ENCODE results near the gene KRTAP10-10. TPM values are rescaled to one million over a fixed set of nuclear protein-coding genes. Genes with fewer than 3 reads are reported as not detected.
A peak's percentile ranks its signal among the peaks of the same experiment; 100 is the strongest.
"Not testable (repeated sequence)": the region's sequence is repeated elsewhere in the genome, so short reads cannot be mapped to it uniquely, and the experiment has no call there.

Gene KRTAP10-10
- total RNA-seq, 2 experiments from 2014 or later, result not detected

GRCh38 chr21:44681861-44682579 is 44.9 kb downstream of the KRTAP10-10 start, which contains the start of gene KRTAP12-1:
Gene KRTAP12-1, minus strand, starts transcription at chr21:44682163. Its CDS starts 40 bp downstream, at chr21:44682123.
- no peaks in the 10 kb centered on the region for H3K9me3 Mint-ChIP-seq (ENCODE audit: low read depth)
- H3K27ac Mint-ChIP-seq, result no peak within 1 kb of the TSS
- DNase-seq (no peak), ATAC-seq (no peak)
- H3K36me3 Mint-ChIP-seq, result no peaks in the 10 kb centered on the region
- CTCF ChIA-PET, result interaction anchor here (1.1 kb wide), 1 partner anchor 85 kb away, joined by 3 read pairs; no protein-coding TSS in a partner anchor
- no peak within 1 kb of the TSS for H3K4me3 Mint-ChIP-seq
- peaks cover 9% of the 10 kb centered on the region for H3K27me3 Mint-ChIP-seq
- peaks cover 15% of the 10 kb centered on the region for H3K4me1 Mint-ChIP-seq

GRCh38 chr21:44682580-44683151 is 45.5 kb downstream of the KRTAP10-10 start:
- CTCF ChIA-PET, result interaction anchor here (1.1 kb wide), 1 partner anchor 86 kb away, joined by 3 read pairs; no protein-coding TSS in a partner anchor
- H3K4me1 Mint-ChIP-seq, result peaks cover 15% of the 10 kb centered on the region
- no peaks in the 10 kb centered on the region for H3K9me3 Mint-ChIP-seq (ENCODE audit: low read depth)
- H3K4me3 Mint-ChIP-seq, result no peak overlapping the region
- peaks cover 11% of the 10 kb centered on the region for H3K27me3 Mint-ChIP-seq
- DNase-seq (no peak), ATAC-seq (no peak)
- H3K36me3 Mint-ChIP-seq, result no peaks in the 10 kb centered on the region
- no peak overlapping the region for H3K27ac Mint-ChIP-seq

- no peak for ATAC-seq
- no peak for DNase-seq
- H3K27ac Mint-ChIP-seq, result no peak overlapping the region
- H3K27me3 Mint-ChIP-seq, result peaks cover 11% of the 10 kb centered on the region
- peaks cover 15% of the 10 kb centered on the region for H3K4me1 Mint-ChIP-seq
- H3K4me3 Mint-ChIP-seq, result no peak overlapping the region
- CTCF ChIA-PET, result interaction anchor here (1.5 kb wide), 1 partner anchor 36 kb away, joined by 3 read pairs; no protein-coding TSS in a partner anchor
- no peaks in the 10 kb centered on the region for H3K9me3 Mint-ChIP-seq (ENCODE audit: low read depth)
- no peaks in the 10 kb centered on the region for H3K36me3 Mint-ChIP-seq
These were observed 46.9 kb downstream of the KRTAP10-10 start for GRCh38 chr21:44684077-44684476.

- no peak for ATAC-seq
- peaks cover 15% of the 10 kb centered on the region for H3K4me1 Mint-ChIP-seq
- H3K4me3 Mint-ChIP-seq, result no peak overlapping the region
- DNase-seq, result no peak
- H3K36me3 Mint-ChIP-seq, result no peaks in the 10 kb centered on the region
- H3K27ac Mint-ChIP-seq, result no peak overlapping the region
- no peaks in the 10 kb centered on the region for H3K9me3 Mint-ChIP-seq (ENCODE audit: low read depth)
- peaks cover 11% of the 10 kb centered on the region for H3K27me3 Mint-ChIP-seq
- CTCF ChIA-PET, result interaction anchor here (1.5 to 1.6 kb wide), 2 partner anchors 36 to 109 kb away, joined by 3 read pairs; no protein-coding TSS in a partner anchor
These were observed 47.3 kb downstream of the KRTAP10-10 start for GRCh38 chr21:44684483-44684882.

- not testable (repeated sequence) for ATAC-seq; DNase-seq; H3K36me3 Mint-ChIP-seq; H3K9me3 Mint-ChIP-seq (ENCODE audit: low read depth); H3K4me3 Mint-ChIP-seq; H3K27ac Mint-ChIP-seq
- peaks cover 15% of the 10 kb centered on the region for H3K4me1 Mint-ChIP-seq
- H3K27me3 Mint-ChIP-seq, result peaks cover 10% of the 10 kb centered on the region
- CTCF ChIA-PET, result interaction anchor here (1.6 to 1.8 kb wide), 2 partner anchors 108 to 175 kb away, joined by 3 to 8 read pairs; no protein-coding TSS in a partner anchor
These were observed 47.9 kb downstream of the KRTAP10-10 start for GRCh38 chr21:44685050-44685449.

- peak; percentile 27 for ATAC-seq
- no peak overlapping the region for H3K27ac Mint-ChIP-seq
- DNase-seq, result no peak
- CTCF ChIA-PET, result interaction anchor here (0.5 to 1.8 kb wide), 5 partner anchors 9 to 176 kb away, joined by 3 to 8 read pairs (median 3); no protein-coding TSS in a partner anchor
- no peak overlapping the region for H3K4me3 Mint-ChIP-seq
- peaks cover 15% of the 10 kb centered on the region for H3K4me1 Mint-ChIP-seq
- no peaks in the 10 kb centered on the region for H3K9me3 Mint-ChIP-seq (ENCODE audit: low read depth)
- peaks cover 19% of the 10 kb centered on the region for H3K27me3 Mint-ChIP-seq
- H3K36me3 Mint-ChIP-seq, result no peaks in the 10 kb centered on the region
These were observed 49.0 kb downstream of the KRTAP10-10 start for GRCh38 chr21:44686000-44686781.

GRCh38 chr21:44686843-44687561 is 49.8 kb downstream of the KRTAP10-10 start:
- peaks cover 15% of the 10 kb centered on the region for H3K4me1 Mint-ChIP-seq
- no peak overlapping the region for H3K27ac Mint-ChIP-seq
- H3K9me3 Mint-ChIP-seq (ENCODE audit: low read depth), result no peaks in the 10 kb centered on the region
- H3K36me3 Mint-ChIP-seq, result no peaks in the 10 kb centered on the region
- H3K27me3 Mint-ChIP-seq, result peaks cover 26% of the 10 kb centered on the region
- CTCF ChIA-PET, result interaction anchor here (0.5 to 1.8 kb wide), 2 partner anchors 113 to 177 kb away, joined by 4 to 8 read pairs; no protein-coding TSS in a partner anchor
- no peak for ATAC-seq
- no peak for DNase-seq
- no peak overlapping the region for H3K4me3 Mint-ChIP-seq

- CTCF ChIA-PET, result no interaction called here
- peaks cover 3% of the 10 kb centered on the region for H3K9me3 Mint-ChIP-seq (ENCODE audit: low read depth)
- DNase-seq, result no peak
- no peak for ATAC-seq
- peaks cover 31% of the 10 kb centered on the region for H3K27me3 Mint-ChIP-seq
- H3K36me3 Mint-ChIP-seq, result peaks cover 3% of the 10 kb centered on the region
- peaks cover 15% of the 10 kb centered on the region for H3K4me1 Mint-ChIP-seq
- H3K27ac Mint-ChIP-seq, result no peak overlapping the region
- H3K4me3 Mint-ChIP-seq, result no peak overlapping the region
These were observed 50.5 kb downstream of the KRTAP10-10 start for GRCh38 chr21:44687671-44688070.

Other genes with a start within 250 kb of the KRTAP10-10 start
- gene LRRC3, start 181.8 kb upstream of the KRTAP10-10 start, total RNA-seq, result 1 to 10 TPM; 2.3 to 3.9 TPM
- gene KRTAP10-1, start 97.2 kb upstream of the KRTAP10-10 start, total RNA-seq, result not detected
- not detected for gene KRTAP10-2, start 85.9 kb upstream of the KRTAP10-10 start, total RNA-seq
- gene KRTAP10-3, start 78.6 kb upstream of the KRTAP10-10 start, total RNA-seq, result not detected
- gene KRTAP10-4, start 63.6 kb upstream of the KRTAP10-10 start, total RNA-seq, result not detected
- gene KRTAP10-5, start 56.8 kb upstream of the KRTAP10-10 start, total RNA-seq, result not detected
- not detected for gene KRTAP10-6, start 44.9 kb upstream of the KRTAP10-10 start, total RNA-seq
- gene KRTAP10-7, start 36.8 kb upstream of the KRTAP10-10 start, total RNA-seq, result not detected
- gene KRTAP10-8, start 25.3 kb upstream of the KRTAP10-10 start, total RNA-seq, result not detected
- gene KRTAP10-9, start 10.3 kb upstream of the KRTAP10-10 start, total RNA-seq, result not detected
- not detected for gene KRTAP10-11, start 9.1 kb downstream of the KRTAP10-10 start, total RNA-seq
- not detected for gene KRTAP12-4, start 17.3 kb downstream of the KRTAP10-10 start, total RNA-seq
- not detected for gene KRTAP12-3, start 20.6 kb downstream of the KRTAP10-10 start, total RNA-seq
- gene KRTAP12-2, start 29.6 kb downstream of the KRTAP10-10 start, total RNA-seq, result not detected
- gene KRTAP12-1, start 44.8 kb downstream of the KRTAP10-10 start, total RNA-seq, result not detected
- gene KRTAP10-12, start 59.8 kb downstream of the KRTAP10-10 start, total RNA-seq, result not detected
- gene TSPEAR, start 74.2 kb downstream of the KRTAP10-10 start, total RNA-seq, result not detected
- 100 to 1,000 TPM; 103 to 121 TPM for gene UBE2G2, start 164.5 kb downstream of the KRTAP10-10 start, total RNA-seq
- gene SUMO3, start 180.7 kb downstream of the KRTAP10-10 start, total RNA-seq, result 10 to 100 TPM; 86.1 to 93.7 TPM
- 10 to 100 TPM; 46.0 to 49.9 TPM for gene PTTG1IP, start 236.3 kb downstream of the KRTAP10-10 start, total RNA-seq